ENCODE data around the gene TMEM108.

DNA sequence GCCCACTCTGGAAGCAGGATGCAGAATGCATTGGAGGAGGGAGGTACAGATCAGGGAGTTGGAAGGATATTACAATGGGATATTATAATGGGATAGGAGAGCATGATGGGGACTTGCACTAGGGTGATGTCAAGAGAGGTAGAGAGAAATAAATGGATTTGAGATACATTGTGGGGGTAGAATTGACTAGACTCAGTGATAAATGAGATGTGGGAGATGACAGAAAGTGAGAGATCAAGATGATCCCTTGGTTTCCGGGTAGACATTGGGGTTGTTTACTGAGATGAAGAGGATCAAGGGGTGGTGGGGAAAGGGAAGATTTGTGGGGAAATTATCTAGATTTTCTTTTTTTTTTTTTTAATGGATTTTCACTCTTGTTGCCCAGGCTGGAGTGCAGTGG is 404.3 kb downstream of the TMEM108 start:
- TF ChIP-seq EP300 (IDR thresholded peaks at IDR 0.05; ENCODE audit: borderline replicate concordance in 1 of 2, low read depth in 1 of 2, low read length in 1 of 2) (no peak), CTCF (IDR thresholded peaks at IDR 0.05) (no peak), MAX (IDR thresholded peaks at IDR 0.05; ENCODE audit: low read depth) (no peak)

Measured in SK-N-SH (cell line).